Ishikawa (cell line): ENCODE measurements around the gene ATP1A2.
A peak's percentile ranks its signal among the peaks of the same experiment; 100 is the strongest.

ENCODE experiments used
- CEBPB ChIP-seq: IDR thresholded peaks from 2 replicates; pipeline ENCODE4 v1.6.1; 2012
- CREB1 ChIP-seq: IDR thresholded peaks from 2 replicates; pipeline ENCODE4 v1.6.1; 2012; ENCODE audit warnings: low read depth
- EGR1 ChIP-seq: IDR thresholded peaks from 2 replicates; pipeline ENCODE4 v1.6.1; 2012
- EP300 ChIP-seq: IDR thresholded peaks from 2 replicates; pipeline ENCODE4 v1.6.1; 2012; ENCODE audit warnings: borderline replicate concordance
- FOXM1 ChIP-seq: IDR thresholded peaks from 2 replicates; pipeline ENCODE4 v1.6.1; 2012; ENCODE audit warnings: low read depth, borderline replicate concordance
- MAX ChIP-seq: IDR thresholded peaks from 2 replicates; pipeline ENCODE4 v1.6.1; 2012
- NFIC ChIP-seq: IDR thresholded peaks from 2 replicates; pipeline ENCODE4 v1.6.1; 2012
- RAD21 ChIP-seq: IDR thresholded peaks from 2 replicates; pipeline ENCODE4 v1.6.1; 2012; ENCODE audit warnings: low read depth
- REST ChIP-seq: IDR thresholded peaks from 2 replicates; pipeline ENCODE4 v1.6.1; 2012; ENCODE audit warnings: low read depth, mild to moderate bottlenecking
- TAF1 ChIP-seq: IDR thresholded peaks from 2 replicates; pipeline ENCODE4 v1.6.1; 2012; ENCODE audit warnings: low read depth, mild to moderate bottlenecking
- TCF12 ChIP-seq: IDR thresholded peaks from 2 replicates; pipeline ENCODE4 v1.6.1; 2012; ENCODE audit warnings: low read depth
- TEAD4 ChIP-seq: IDR thresholded peaks from 2 replicates; pipeline ENCODE4 v1.6.1; 2012
- YY1 ChIP-seq: IDR thresholded peaks from 2 replicates; pipeline ENCODE4 v1.6.1; 2012; ENCODE audit warnings: low read depth
- ZBTB7A ChIP-seq: IDR thresholded peaks from 2 replicates; pipeline ENCODE4 v1.6.1; 2012; ENCODE audit warnings: low read depth
- TF ChIP-seq, protein P1 (sequence below): IDR thresholded peaks from 2 replicates; pipeline ENCODE4 v1.6.1; 2012

ATP1A2 gene

GRCh38 chr1:160098852-160099561 is 16.6 kb upstream of the ATP1A2 start:
- no peak for TF ChIP-seq CEBPB
- no peak for TF ChIP-seq EP300
- no peak for TF ChIP-seq RAD21
- TF ChIP-seq MAX = no peak
- TF ChIP-seq YY1 = no peak
- TF ChIP-seq TEAD4 = no peak
- TF ChIP-seq REST = no peak
- TF ChIP-seq TCF12 = no peak
- TF ChIP-seq FOXM1 = no peak

GRCh38 chr1:160099716-160100375 is 15.7 kb upstream of the ATP1A2 start:
- no peak for TF ChIP-seq CEBPB
- TF ChIP-seq RAD21 = no peak
- no peak for TF ChIP-seq NFIC
- no peak for TF ChIP-seq YY1
- no peak for TF ChIP-seq MAX
- TF ChIP-seq REST = no peak
- TF ChIP-seq EGR1 = no peak
- TF ChIP-seq FOXM1 = no peak

GRCh38 chr1:160101037-160101716 is 14.4 kb upstream of the ATP1A2 start:
- TF ChIP-seq TAF1 (no peak), YY1 (no peak), MAX (peak; percentile 73), CREB1 (no peak), EGR1 (no peak), FOXM1 (no peak), REST (no peak), ZBTB7A (0 out of 2 replicates have a peak, but pooled peaks have one; percentile 44), TCF12 (no peak), NFIC (no peak), EP300 (no peak), TEAD4 (no peak), CEBPB (peak; percentile 51; the same call in 1 of the 2 replicates), RAD21 (peak; percentile 98)
- TF ChIP-seq, protein P1, sequence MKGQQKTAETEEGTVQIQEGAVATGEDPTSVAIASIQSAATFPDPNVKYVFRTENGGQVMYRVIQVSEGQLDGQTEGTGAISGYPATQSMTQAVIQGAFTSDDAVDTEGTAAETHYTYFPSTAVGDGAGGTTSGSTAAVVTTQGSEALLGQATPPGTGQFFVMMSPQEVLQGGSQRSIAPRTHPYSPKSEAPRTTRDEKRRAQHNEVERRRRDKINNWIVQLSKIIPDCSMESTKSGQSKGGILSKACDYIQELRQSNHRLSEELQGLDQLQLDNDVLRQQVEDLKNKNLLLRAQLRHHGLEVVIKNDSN = no peak

DNA sequence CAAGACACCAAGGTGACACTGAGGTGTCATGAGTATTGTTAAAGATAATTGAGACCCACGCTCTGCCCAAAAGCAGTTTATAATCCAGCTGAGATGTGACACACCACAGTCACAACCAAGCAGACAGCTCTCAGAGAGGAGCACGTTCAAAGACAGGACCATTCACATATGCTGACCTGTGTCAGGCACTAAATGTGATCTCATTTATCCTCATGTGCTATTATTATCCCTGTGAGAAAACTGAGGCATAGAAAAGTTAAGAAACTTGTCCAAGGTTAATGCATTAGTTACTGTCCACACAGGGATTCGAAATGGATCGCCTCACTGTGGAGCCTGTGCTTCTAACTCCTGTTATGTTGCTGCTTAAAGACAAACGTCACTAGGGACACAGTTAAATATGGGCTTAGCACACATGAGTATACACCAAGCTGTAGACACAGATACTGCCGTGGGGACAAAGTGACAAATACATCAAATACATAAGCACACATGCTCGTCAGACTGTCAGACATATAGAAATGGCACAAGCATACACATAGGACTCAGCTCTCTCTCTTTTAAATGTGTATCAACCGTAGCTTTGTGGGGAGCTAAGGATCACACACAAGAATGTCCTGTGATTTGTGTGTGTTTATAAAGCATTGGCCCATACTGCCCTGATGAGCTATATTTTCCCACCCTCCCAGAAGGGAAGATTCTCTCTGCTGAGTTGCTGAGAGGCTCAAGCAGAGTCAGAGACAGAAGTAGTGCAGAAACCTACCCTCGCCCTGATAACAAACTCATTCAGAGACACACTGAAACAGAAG is 13.6 kb upstream of the ATP1A2 start:
- TF ChIP-seq REST (no peak), CREB1 (no peak), RAD21 (no peak), EP300 (no peak), TEAD4 (no peak), ZBTB7A (no peak)
